ENCODE measurements around the gene IL9. TPM values are rescaled to one million over a fixed set of nuclear protein-coding genes. Genes with fewer than 3 reads are reported as not detected.

The IL9 gene
- total RNA-seq, 1 donor from 2014 or later, result not detected

DNA sequence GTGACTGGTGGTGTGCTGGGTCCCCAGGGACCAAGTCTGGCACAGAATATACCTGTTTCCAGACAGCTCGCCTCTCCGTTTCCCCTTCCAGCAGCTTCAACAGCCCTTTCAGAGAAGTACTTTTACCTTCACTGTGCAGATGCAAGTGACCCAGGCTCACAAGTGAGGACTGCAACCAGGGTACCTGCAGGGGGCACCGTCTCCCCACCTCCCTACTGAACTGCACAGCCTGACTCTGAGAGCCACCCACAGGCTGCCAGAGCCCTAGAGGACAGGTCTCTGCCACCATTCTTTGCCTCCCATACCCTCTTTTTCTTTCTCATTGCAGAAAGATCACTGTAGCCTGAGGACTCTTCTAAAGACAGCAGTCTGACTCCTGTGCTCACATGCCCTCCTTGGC, 15.4 kb downstream of the IL9 start:
- Mint-ChIP-seq H3K4me1 (peaks cover 2% of the 10 kb centered on the region), H3K36me3 (no peaks in the 10 kb centered on the region), H3K27ac (no peak overlapping the region), H3K27me3 (ENCODE audit: insufficient read depth, low read depth) (peaks cover 9% of the 10 kb centered on the region), H3K9me3 (no peaks in the 10 kb centered on the region), H3K4me3 (peak overlapping the region; percentile 59)
- peaks cover under 1% of the 10 kb centered on the region for H3K27me3 ChIP-seq
- H3K4me2 ChIP-seq, result no peak overlapping the region
- DNase-seq (ENCODE audit: low spot score), result peak; percentile 53
- H2AFZ ChIP-seq (replicated peaks), result no peak overlapping the region
- no peaks in the 10 kb centered on the region for H3K79me2 ChIP-seq (ENCODE audit: low read depth)
- H3K27ac ChIP-seq, result no peak overlapping the region
- H3F3A ChIP-seq (ENCODE audit: low read depth), result no peaks in the 10 kb centered on the region
- no peak overlapping the region for H3K4me3 ChIP-seq
- H3K9ac ChIP-seq, result no peak overlapping the region
- no peaks in the 10 kb centered on the region for H3K36me3 ChIP-seq
- H4K20me1 ChIP-seq (ENCODE audit: low read depth), result no peaks in the 10 kb centered on the region
- TF ChIP-seq, protein P1, sequence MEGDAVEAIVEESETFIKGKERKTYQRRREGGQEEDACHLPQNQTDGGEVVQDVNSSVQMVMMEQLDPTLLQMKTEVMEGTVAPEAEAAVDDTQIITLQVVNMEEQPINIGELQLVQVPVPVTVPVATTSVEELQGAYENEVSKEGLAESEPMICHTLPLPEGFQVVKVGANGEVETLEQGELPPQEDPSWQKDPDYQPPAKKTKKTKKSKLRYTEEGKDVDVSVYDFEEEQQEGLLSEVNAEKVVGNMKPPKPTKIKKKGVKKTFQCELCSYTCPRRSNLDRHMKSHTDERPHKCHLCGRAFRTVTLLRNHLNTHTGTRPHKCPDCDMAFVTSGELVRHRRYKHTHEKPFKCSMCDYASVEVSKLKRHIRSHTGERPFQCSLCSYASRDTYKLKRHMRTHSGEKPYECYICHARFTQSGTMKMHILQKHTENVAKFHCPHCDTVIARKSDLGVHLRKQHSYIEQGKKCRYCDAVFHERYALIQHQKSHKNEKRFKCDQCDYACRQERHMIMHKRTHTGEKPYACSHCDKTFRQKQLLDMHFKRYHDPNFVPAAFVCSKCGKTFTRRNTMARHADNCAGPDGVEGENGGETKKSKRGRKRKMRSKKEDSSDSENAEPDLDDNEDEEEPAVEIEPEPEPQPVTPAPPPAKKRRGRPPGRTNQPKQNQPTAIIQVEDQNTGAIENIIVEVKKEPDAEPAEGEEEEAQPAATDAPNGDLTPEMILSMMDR (IDR thresholded peaks at IDR 0.05), result peak; percentile 57
- no peak for TF ChIP-seq EZH2 (IDR thresholded peaks at IDR 0.05)
- no peaks in the 10 kb centered on the region for H3K4me1 ChIP-seq
- H3K9me3 ChIP-seq (ENCODE audit: low read depth), result no peaks in the 10 kb centered on the region

DNA sequence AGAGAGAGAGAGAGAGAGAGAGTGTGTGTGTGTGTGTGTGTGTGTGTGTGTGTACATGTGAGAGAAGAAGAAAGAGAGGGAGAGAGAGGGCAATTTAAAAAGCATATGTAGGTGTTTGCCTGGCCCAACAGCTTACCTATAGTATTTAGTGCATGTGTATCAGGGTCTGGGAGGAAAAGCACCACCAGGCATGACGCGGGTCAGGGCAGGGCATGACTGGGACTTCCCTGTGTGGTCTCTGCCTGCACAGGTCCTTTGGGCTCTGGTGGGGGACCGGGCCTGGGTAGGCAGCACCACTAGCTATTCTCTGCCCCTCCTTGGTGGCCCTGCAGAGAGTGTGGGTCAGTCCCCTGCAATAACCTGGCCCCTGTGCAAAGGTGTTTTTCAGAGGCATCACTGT, 16.1 kb downstream of the IL9 start:
- H3K9ac ChIP-seq, result no peak overlapping the region
- no peaks in the 10 kb centered on the region for H3K9me3 ChIP-seq (ENCODE audit: low read depth)
- no peaks in the 10 kb centered on the region for H3K4me1 ChIP-seq
- H3K27ac ChIP-seq, result no peak overlapping the region
- no peak overlapping the region for H3K27ac Mint-ChIP-seq
- no peaks in the 10 kb centered on the region for H3K27me3 ChIP-seq
- no peaks in the 10 kb centered on the region for H3K36me3 ChIP-seq
- H3K4me3 ChIP-seq, result no peak overlapping the region
- H3K4me2 ChIP-seq, result no peak overlapping the region
- H4K20me1 ChIP-seq (ENCODE audit: low read depth), result no peaks in the 10 kb centered on the region
- no peaks in the 10 kb centered on the region for H3K9me3 Mint-ChIP-seq
- H3K36me3 Mint-ChIP-seq, result no peaks in the 10 kb centered on the region
- H3K27me3 Mint-ChIP-seq (ENCODE audit: insufficient read depth, low read depth), result peaks cover 5% of the 10 kb centered on the region
- no peak overlapping the region for H3K4me3 Mint-ChIP-seq
- TF ChIP-seq, protein P1 (IDR thresholded peaks at IDR 0.05), result no peak
- no peak for TF ChIP-seq EZH2 (IDR thresholded peaks at IDR 0.05)
- TF ChIP-seq EZH2phosphoT487 (IDR thresholded peaks at IDR 0.05), result no peak
- no peaks in the 10 kb centered on the region for H3K79me2 ChIP-seq (ENCODE audit: low read depth)
- DNase-seq (ENCODE audit: low spot score), result no peak
- peaks cover 2% of the 10 kb centered on the region for H3K4me1 Mint-ChIP-seq
- no peaks in the 10 kb centered on the region for H3F3A ChIP-seq (ENCODE audit: low read depth)
- no peak overlapping the region for H2AFZ ChIP-seq (replicated peaks)

DNA sequence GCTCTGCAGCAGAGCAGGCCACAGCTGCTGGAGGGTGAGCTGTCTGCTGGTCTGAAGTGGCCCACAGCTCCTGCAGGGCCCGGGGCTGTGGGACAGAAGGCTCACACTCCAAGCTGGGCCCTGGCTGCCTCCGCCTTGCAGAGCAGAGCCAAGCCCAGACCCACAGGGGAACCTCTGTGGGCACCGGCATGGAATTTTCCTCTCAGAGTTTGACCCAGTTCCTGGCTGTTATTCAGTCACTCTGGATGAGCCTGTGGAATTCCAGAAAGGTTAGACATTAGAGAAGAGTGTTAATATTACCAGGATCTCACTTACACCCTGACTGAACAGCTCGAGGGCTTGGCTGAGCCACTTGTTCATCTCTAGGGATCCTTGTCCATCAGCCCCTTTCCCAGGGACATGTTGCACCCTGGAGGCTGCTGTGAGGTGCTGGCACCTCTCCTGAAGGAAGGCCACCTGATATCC, 17.5 kb downstream of the IL9 start:
- Histone ChIP-seq H3K9ac (no peak overlapping the region), H3K4me2 (no peak overlapping the region), H2AFZ (replicated peaks) (no peak overlapping the region), H3K79me2 (ENCODE audit: low read depth) (no peaks in the 10 kb centered on the region), H3K27ac (no peak overlapping the region), H3K36me3 (no peaks in the 10 kb centered on the region), H3K4me3 (no peak overlapping the region), H3K4me1 (no peaks in the 10 kb centered on the region), H4K20me1 (ENCODE audit: low read depth) (no peaks in the 10 kb centered on the region), H3F3A (ENCODE audit: low read depth) (no peaks in the 10 kb centered on the region), H3K27me3 (no peaks in the 10 kb centered on the region), H3K9me3 (ENCODE audit: low read depth) (no peaks in the 10 kb centered on the region)
- Mint-ChIP-seq H3K9me3 (no peaks in the 10 kb centered on the region), H3K4me3 (no peak overlapping the region), H3K27ac (no peak overlapping the region), H3K4me1 (peaks cover 2% of the 10 kb centered on the region), H3K27me3 (ENCODE audit: insufficient read depth, low read depth) (peaks cover 4% of the 10 kb centered on the region), H3K36me3 (no peaks in the 10 kb centered on the region)
- DNase-seq (ENCODE audit: low spot score), result no peak
- TF ChIP-seq EZH2phosphoT487 (IDR thresholded peaks at IDR 0.05), result no peak
- no peak for TF ChIP-seq EZH2 (IDR thresholded peaks at IDR 0.05)
- TF ChIP-seq, protein P1 (IDR thresholded peaks at IDR 0.05), result no peak

All from neural progenitor cell (in vitro differentiated cells).